A673 (cell line): ENCODE results near the gene SNRNP25. TPM values are rescaled to one million over a fixed set of nuclear protein-coding genes. Genes with fewer than 3 reads are reported as not detected.

Experiments used
- BruUV-seq: library from RNA; stranded (reverse); fragments of 400-500 nt; replicated peaks from 2 replicates; lab custom pipeline; 2021; lab: Mats Ljungman, UMichigan
- CTCF ChIA-PET: fragments of 300-600 bp; sonication (Branson Sonifier 250); formaldehyde crosslinking; loops from one replicate; lab custom pipeline; 2022; ENCODE audit warnings: antibody characterized with exemption; lab: Charles Lee
- POLR2A ChIA-PET: fragments of 300-600 bp; sonication (Branson Sonifier 250); formaldehyde crosslinking; loops from one replicate; lab custom pipeline; 2022; ENCODE audit warnings: antibody characterized with exemption; ENCODE audit not compliant: low non-redundant PET; lab: Charles Lee
- DNase-seq: peaks from one replicate; pipeline ENCODE4 v3.0.0-alpha.2; 2015; ENCODE audit warnings: low spot score
- H3K27ac ChIP-seq: fragments of 200-600 bp; sonication (generic); 2 replicates; pipeline ENCODE4 v1.5.1; 2016; ENCODE audit warnings: mixed run types, low read depth, mild to moderate bottlenecking, mixed read lengths, antibody characterized with exemption, low read length; ENCODE audit not compliant: poor library complexity, severe bottlenecking
- H3K27me3 ChIP-seq: fragments of 200-600 bp; sonication (generic); replicated peaks from 2 replicates; pipeline ENCODE4 v1.6.1; 2017; ENCODE audit warnings: mixed run types, low read depth, mild to moderate bottlenecking, mixed read lengths, antibody characterized with exemption, low read length; ENCODE audit not compliant: insufficient read depth, poor library complexity
- H3K36me3 ChIP-seq: fragments of 200-600 bp; sonication (generic); 2 replicates; pipeline ENCODE4 v1.6.1; 2016; ENCODE audit warnings: mixed run types, mild to moderate bottlenecking, mixed read lengths, antibody characterized with exemption, low read length; ENCODE audit not compliant: insufficient read depth, poor library complexity, severe bottlenecking
- H3K4me1 ChIP-seq: fragments of 200-600 bp; sonication (generic); 2 replicates; pipeline ENCODE4 v1.6.1; 2017; ENCODE audit warnings: mixed run types, mild to moderate bottlenecking, mixed read lengths, antibody characterized with exemption, low read length; ENCODE audit not compliant: insufficient read depth, poor library complexity, severe bottlenecking
- H3K4me3 ChIP-seq: fragments of 200-600 bp; sonication (generic); 2 replicates; pipeline ENCODE4 v1.5.1; 2016; ENCODE audit warnings: low read depth, mixed run types, mild to moderate bottlenecking, mixed read lengths, low read length; ENCODE audit not compliant: poor library complexity, severe bottlenecking
- H3K9me3 ChIP-seq: fragments of 200-600 bp; sonication (generic); 2 replicates; pipeline ENCODE4 v1.6.1; 2016; ENCODE audit warnings: mixed run types, low read depth, mild to moderate bottlenecking, mixed read lengths, antibody characterized with exemption, low read length; ENCODE audit not compliant: poor library complexity, severe bottlenecking
- EZH2 ChIP-seq: fragments of 200-600 bp; sonication (generic); IDR thresholded peaks from 2 replicates; pipeline ENCODE4 v1.6.1; 2017; ENCODE audit warnings: borderline replicate concordance, low read depth, mild to moderate bottlenecking, mixed read lengths, antibody characterized with exemption, low read length; ENCODE audit not compliant: poor library complexity, severe bottlenecking
- intact Hi-C: fragments of 100-400 bp; cut with micrococcal nuclease; formaldehyde crosslinking; loops from one replicate; pipeline ENCODE4 v1.10.0; 2022; ENCODE audit not compliant: unreplicated experiment
- total RNA-seq: library from RNA; stranded (reverse); gene quantifications from 2 replicates; pipeline ENCODE4 v1.2.3, GENCODE V29; 2021
- TF ChIP-seq, protein P1 (sequence below): fragments of 300-800, 200-600 bp; sonication (generic); conservative IDR thresholded peaks from 2 replicates; pipeline ENCODE4 v1.5.1; 2017; ENCODE audit warnings: low read depth, mild to moderate bottlenecking, antibody characterized with exemption, low read length, moderate library complexity, mixed read lengths

The SNRNP25 gene
- total RNA-seq, 1 experiment from 2014 or later = 54.9 TPM

DNA sequence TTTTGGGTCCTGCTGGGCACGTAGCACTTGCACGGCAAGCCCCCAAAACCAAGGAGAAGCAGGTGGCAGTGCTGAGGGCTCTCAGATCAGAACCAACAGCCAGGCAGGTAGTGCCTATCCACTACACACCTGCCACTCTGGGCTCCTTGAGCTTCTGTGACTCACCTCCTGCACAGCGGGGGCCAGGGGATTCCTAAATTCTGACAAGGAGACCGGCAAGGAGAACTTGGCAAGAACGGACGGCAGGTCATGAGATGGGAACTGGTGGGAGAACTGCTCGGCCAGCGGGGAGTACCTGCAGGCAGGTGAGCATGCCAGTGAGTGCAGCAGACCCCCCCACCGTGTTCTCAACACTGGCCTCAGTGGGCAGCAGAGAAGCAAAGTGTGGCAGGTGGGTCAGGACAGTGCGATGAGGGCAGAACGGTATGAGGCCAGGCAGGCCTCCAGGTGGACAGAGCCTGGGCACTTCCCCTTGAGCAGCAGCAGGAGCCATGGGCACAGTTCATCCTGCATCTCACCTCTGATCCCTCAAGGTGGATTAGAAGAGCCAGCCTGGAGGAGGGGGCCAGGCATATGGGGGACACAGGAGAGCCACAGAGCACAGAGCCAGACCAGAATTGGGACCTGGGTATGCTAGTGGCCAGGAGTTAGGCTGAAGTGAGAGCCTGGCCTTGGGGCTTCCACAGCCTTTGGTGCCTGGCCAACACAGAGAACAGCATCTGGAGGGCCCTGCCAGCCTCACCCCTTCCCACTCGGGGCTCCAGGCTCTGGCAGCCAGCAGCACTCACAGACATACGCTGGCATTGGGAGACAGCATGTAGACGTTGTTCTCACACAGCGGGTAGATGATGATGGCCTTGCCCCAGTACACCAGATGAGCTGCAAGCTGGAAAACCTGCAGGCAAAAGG is 39.1 kb downstream of the SNRNP25 start:
- Histone ChIP-seq H3K27me3 (no peaks in the 10 kb centered on the region), H3K4me1 (peaks cover 18% of the 10 kb centered on the region), H3K9me3 (no peaks in the 10 kb centered on the region), H3K4me3 (no peak overlapping the region), H3K36me3 (peaks cover 28% of the 10 kb centered on the region), H3K27ac (peak overlapping the region; percentile 82)
- intact Hi-C loops = no loop called here
- BruUV-seq = no TSS peak
- no peak for TF ChIP-seq EZH2
- TF ChIP-seq, protein P1, sequence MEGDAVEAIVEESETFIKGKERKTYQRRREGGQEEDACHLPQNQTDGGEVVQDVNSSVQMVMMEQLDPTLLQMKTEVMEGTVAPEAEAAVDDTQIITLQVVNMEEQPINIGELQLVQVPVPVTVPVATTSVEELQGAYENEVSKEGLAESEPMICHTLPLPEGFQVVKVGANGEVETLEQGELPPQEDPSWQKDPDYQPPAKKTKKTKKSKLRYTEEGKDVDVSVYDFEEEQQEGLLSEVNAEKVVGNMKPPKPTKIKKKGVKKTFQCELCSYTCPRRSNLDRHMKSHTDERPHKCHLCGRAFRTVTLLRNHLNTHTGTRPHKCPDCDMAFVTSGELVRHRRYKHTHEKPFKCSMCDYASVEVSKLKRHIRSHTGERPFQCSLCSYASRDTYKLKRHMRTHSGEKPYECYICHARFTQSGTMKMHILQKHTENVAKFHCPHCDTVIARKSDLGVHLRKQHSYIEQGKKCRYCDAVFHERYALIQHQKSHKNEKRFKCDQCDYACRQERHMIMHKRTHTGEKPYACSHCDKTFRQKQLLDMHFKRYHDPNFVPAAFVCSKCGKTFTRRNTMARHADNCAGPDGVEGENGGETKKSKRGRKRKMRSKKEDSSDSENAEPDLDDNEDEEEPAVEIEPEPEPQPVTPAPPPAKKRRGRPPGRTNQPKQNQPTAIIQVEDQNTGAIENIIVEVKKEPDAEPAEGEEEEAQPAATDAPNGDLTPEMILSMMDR = no peak
- POLR2A ChIA-PET = no interaction called here
- CTCF ChIA-PET = interaction anchor here (1.0 to 1.5 kb wide), 2 partner anchors 27 kb away, joined by 3 to 12 read pairs; no protein-coding TSS in a partner anchor
- no peak for DNase-seq

DNA sequence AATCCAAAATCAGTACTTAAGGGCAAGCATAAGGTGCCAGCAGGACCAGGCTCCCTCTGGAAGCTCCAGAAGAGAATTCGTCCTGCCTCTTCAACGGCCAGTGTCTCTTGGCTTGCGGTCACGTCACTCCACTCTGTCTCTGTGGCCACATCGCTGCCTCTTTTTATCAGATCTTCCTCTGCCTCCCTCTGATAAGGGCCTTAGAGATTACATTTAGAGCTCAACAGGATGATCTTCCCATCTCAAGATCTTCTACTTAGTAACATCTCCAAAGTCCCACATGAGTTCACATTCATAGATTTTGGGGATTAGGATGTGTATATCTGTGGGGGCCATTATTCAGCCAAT is 41.3 kb downstream of the SNRNP25 start:
- TF ChIP-seq EZH2 = no peak
- TF ChIP-seq, protein P1 = no peak
- POLR2A ChIA-PET = interaction anchor here (0.6 kb wide), 1 partner anchor 31 kb away, joined by 3 read pairs; no protein-coding TSS in a partner anchor

DNA sequence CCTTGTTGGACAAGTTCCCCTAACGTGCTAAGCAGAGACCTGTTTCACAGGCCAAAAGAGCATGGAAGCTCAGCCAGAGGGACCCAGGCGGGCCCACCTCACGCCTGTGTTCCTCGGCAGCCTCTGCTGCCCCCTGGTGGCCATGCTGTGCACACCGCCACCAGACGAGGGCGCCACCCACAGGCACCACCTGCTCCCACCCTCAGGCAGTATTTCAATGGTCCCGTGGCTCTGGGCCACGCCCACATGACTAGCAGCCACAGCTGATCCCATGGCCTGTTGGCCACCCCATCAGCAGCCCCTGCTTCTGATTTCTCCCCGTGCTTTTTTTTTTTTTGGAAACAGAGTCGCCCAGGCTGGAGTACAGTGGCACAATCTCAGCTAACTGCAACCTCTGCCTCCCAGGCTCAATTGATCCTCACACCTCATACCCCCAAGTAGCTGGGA is 43.3 kb downstream of the SNRNP25 start:
- POLR2A ChIA-PET = interaction anchor here (0.7 kb wide), 1 partner anchor 898 kb away, joined by 11 read pairs; no protein-coding TSS in a partner anchor
- H3K4me1 ChIP-seq = peaks cover 7% of the 10 kb centered on the region
- no TSS peak for BruUV-seq
- no peaks in the 10 kb centered on the region for H3K27me3 ChIP-seq
- no peaks in the 10 kb centered on the region for H3K9me3 ChIP-seq
- H3K27ac ChIP-seq = no peak overlapping the region
- DNase-seq = peak; percentile 92
- CTCF ChIA-PET = interaction anchor here (0.5 to 4.2 kb wide), 16 partner anchors 10 to 435 kb away, joined by 3 to 41 read pairs (median 4); no protein-coding TSS in a partner anchor
- peaks cover 7% of the 10 kb centered on the region for H3K36me3 ChIP-seq
- intact Hi-C loops = loop anchor here (1.0 kb wide), 1 partner anchor 32 kb away; no protein-coding TSS in a partner anchor
- H3K4me3 ChIP-seq = no peak overlapping the region
- no peak for TF ChIP-seq EZH2
- TF ChIP-seq, protein P1 = peak; percentile 100

More for the DNA sequence above, 41.3 kb downstream of the SNRNP25 start:
- H3K4me3 ChIP-seq = no peak overlapping the region
- CTCF ChIA-PET = interaction anchor here (1.1 to 4.2 kb wide), 2 partner anchors 12 to 28 kb away, joined by 3 to 41 read pairs; no protein-coding TSS in a partner anchor
- H3K27ac ChIP-seq = no peak overlapping the region
- peaks cover 18% of the 10 kb centered on the region for H3K4me1 ChIP-seq
- peaks cover 16% of the 10 kb centered on the region for H3K36me3 ChIP-seq
- H3K27me3 ChIP-seq = no peaks in the 10 kb centered on the region
- intact Hi-C loops = no loop called here
- no TSS peak for BruUV-seq
- DNase-seq = no peak
- H3K9me3 ChIP-seq = no peaks in the 10 kb centered on the region
